GM21390 (cell line): Measurements from ENCODE around the gene POLR2L.

ENCODE experiments used
- ATAC-seq: cut with Tn5 transposase; IDR thresholded peaks from one replicate; pipeline ENCODE4 v1.9.1; 2021; ENCODE audit not compliant: unreplicated experiment

Gene POLR2L

DNA sequence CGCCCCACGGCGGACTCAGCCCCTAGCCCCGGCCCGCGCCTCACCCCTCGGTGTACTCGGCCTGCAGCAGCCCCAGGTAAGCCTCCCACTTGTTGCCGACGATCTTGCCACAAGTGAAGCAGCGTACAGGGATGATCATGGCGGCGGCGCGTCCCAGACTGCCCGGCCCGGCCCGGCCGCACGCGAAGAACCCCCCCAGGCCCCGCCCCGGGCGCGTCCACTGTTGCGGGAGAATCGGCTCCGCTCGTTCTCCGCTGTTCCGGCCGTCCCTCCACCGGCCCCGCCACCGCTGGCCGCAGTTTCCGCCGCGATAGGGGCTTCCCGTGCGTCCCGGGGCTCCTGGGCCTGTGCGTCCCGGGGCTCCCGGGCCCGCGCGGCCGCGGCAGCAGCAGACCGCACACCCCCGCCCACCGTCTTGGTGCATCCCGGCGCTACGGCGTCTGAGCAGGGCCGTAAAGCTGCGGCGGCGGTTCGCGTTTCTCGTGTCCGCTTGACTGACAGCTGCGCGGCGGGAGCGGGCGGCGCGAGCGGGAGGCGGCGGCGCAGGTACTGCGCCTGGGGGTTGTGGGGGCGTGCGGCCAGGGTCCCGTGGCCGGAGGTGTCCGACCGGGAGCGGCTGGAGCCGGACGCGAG lies at the start of gene POLR2L, which contains the start of gene TSPAN4:
Gene POLR2L, minus strand, starts transcription at position 160 of the 633 bp plus-strand sequence. Its CDS starts 21 bp downstream, at position 139.
Gene TSPAN4, plus strand, starts transcription at position 483 of the 633 bp plus-strand sequence. CDS start 7,453 bp downstream, outside the sequence.
- ATAC-seq = peak; percentile 54

DNA sequence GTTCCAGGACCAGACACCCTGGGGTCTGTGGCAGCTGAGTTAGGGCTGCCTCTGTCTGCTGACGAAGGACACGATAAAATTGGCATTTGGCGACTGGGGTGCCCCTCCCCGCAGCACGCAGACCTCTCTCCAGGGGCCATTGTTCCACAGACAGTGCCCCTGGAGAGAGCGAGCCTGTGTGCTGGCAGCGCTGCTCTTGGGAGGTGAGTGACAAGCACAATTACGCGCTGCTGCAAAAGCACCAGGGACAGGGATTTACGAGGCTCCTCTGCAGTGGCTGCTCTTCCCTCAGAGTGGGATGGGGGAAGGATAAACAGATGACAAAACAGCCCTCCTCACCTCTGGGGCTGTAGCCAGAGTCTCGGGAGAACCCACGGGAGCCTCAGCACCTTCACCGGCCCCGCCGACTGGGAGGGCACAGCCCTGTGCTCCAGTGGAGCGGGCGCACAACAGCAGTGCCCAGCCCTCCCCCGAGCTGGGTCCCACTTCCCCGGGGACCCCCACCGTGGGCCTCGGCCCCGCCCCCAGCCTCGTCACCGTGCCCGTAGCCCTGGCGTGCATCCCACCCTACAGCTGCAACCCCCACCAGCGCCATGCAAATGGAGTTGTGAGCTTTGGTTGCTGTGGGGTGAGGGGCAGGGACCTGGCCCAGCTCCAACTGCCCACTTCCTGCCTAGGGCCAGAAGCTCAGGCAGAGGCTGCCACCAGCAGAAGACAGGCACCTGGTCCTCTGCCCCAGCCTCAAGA lies 48.6 kb upstream of the POLR2L start:
- no peak for ATAC-seq

DNA sequence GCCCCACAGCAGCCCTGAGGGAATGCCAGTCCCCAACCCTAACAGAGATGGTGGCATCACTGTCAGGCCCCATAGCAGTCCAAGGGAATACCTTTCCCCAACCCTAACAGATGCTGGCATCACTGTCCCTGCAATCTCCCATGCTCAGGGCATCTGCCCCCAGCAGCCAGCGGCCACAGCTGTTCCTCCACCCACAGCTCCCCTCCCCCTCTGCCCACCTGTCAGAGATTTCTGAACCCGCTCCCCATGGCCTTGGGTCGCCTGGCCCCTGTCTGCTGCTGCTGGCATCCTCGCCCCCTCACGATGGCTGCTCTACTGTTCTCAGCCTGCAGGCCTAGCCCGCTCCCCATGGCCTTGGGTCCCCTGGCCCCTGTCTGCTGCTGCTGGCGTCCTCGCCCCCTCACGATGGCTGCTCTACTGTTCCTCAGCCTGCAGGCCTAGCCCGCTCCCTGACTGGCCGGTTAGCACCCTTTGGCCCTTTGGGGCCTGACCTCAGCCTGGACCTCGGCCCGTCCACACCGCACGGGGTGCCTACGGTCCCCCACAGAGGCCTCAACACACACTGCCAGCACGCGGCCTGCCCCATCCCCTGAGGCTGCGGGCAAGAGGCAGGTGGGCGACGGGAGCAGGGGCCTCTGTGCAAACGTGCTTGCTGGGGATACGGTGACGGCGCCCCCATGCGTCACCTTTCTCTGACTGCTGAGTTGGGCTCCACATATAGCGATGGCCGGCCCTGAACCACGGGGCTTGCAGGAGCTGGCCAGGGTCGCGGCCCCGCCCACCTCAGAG lies 47.6 kb upstream of the POLR2L start:
- ATAC-seq = no peak

DNA sequence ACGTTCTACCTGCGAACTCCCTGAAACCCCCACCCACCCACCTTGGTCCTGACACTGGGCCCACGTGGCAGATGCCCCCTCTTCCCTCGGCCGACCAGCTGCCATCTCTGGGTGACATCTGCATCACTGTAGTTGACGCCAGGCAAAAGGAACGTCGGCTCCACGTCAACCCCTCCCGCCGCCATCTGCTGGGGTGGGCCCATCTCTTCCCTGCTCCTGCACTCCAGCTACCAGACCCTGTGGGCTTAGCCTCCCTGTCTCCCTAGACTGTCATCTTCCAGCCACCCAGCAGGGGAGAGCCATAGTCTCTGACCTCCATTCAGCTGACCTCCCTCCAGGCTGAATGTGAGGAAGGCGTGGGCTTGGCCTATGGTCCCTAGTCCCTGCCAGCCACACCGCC lies 46.9 kb upstream of the POLR2L start:
- no peak for ATAC-seq

DNA sequence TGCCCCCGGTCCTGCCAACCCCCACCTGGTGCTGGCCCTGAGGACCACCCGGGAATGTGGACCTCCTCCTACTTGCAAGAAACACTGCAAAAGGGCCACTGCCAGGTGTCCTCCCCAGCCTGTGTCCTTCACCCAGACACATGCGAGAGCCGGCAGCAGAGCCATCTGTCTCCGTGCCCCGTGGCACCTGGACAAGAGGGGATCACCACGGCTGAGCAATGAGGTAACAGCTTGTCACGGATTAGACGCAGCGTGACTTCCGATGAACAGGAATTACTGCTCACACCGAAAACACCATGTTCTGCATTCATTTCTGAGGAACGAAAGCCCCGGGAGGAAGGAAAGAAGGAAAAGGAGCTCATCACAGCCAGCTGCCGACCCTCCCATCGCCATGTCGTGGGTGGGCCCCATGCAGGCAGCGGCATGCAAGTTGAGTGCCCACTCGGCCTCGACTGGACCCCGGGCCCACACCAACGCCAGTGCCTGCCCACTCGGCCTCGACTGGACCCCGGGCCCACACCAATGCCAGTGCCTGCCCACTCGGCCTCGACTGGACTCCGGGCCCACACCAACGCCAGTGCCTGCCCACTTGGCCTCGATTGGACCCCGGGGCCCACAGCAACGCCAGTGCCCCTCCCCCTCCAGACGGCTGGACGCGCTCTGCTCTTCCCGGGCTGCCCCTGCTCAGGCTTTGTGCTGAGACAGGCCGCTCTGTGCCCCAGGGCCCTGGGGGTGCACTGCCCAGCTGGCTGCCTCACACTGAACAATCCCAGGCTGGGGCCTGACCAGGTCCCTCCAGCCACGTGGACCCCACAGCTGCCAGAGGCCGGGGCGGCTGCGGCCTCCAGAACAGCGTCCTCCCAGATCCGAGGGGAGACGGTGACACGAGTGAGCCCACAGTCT lies 46.2 kb upstream of the POLR2L start:
- ATAC-seq = no peak

DNA sequence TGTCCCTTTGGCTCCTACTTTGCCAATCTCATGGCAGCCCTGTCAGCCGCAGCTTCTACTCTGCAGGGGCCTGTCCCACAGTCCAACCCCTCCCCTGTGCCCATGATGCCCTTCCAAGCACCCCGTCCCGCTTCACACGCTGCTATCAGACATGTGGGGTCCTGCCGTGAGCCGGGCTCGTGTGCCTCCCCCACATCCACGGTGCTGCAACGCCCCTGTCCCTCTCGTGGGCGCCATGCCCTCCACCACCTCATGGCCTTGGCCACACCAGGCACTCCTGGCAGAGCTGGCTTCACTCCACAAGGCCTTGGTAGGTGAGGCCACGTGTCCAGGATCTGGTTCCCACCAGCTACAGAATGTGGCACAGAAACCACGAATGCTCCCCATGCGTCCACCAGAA lies 45.3 kb upstream of the POLR2L start:
- no peak for ATAC-seq

DNA sequence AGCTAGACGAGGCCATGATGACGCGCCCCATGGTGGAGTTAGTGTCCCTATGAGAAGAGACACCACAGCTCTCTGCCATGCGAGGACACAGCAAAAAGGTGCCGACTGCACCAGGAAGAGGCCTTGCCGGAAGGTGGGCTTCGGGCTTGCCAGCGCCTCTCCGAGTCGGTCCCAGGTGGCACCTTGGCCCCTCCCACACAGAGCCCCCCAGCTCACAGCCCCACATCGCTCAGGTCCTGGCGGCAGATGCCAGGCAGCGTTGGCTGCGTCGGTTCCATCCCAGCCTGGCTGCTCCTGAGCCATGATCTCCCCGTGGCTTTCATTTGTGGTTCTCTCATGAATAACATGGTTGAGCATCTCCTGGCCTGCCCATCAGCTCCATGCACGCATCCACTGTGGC lies 44.2 kb upstream of the POLR2L start:
- ATAC-seq = no peak

DNA sequence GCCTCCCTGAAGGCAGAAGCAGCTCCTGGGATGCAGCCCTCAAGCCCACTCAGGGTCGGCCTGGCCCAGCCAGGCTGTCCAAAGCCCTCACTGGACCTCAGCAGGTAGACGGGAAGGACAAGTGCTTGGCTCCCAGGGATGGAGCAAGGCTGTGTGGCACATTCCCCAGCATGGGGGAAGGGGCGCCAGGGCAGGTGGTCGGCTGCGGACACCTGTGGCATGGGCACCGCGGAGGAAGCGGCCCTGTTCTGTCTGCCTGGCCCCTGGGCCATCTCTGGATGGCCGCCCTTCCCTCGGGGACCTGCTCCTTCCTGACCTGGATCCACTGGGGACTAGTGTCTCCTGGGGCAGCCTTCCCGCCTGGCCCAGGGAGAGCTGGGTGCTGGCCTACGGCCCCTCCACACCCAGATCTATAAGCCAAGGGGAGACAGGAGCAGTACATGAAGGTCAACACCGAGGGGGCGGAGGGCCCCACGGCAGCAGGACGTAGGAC lies 42.3 kb upstream of the POLR2L start:
- ATAC-seq = no peak

DNA sequence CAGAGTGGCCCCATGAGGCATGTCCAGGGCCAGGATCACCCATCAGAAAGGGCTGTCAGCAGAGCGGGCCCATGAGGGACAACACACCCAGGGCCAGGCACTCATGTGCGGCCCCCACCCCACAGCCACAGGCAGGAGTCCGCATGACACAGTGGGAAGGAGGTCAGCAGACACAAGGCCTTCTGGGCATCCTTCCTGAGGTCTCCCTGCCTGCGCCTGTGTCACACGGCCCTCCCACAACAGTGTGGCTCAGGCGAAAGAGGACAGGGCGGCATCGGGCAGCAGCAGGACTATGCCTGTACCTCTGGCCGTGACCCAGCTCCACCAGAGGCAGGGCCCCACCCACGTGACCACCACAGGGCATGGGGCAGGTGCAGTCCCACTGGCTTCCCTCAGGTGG lies 41.2 kb upstream of the POLR2L start:
- no peak for ATAC-seq

DNA sequence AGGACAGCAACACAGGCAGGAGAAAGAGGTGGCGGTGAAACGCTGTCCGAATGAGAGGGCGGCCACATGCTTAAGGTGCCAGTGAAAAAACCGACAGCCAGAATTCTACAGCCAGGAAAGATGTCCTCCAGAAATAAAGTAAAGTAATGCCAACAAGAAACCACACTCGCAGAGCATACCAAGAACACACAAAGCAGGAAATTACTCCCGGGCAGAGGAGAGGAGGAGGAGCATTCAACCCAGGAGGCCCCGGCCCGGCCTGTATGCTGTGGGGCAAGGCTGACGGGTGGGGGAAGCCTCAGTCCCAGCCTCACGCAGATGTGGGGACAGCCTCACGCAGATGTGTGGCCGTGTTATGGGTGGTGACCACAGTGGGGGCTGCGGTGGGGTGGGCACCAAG lies 40.3 kb upstream of the POLR2L start:
- ATAC-seq = no peak

DNA sequence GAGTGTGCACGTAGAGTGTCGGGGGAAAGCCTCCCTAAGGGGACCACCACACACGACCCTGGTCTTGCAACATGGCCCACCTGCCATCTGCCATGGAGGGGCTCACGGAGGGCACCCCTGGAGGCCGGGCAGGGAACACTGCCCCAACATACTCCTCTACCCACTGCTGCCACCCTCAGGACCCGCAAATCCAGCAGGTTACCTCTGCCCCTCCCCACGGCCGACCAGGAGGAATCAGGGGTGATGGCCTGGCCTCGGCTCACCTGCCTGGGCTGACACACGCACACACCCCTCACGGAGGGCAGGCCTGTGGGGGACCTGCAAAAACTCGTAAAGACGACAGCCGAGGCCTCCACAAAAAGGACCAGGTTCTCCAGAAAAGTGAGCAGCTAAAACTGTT lies 38.1 kb upstream of the POLR2L start:
- ATAC-seq = no peak

DNA sequence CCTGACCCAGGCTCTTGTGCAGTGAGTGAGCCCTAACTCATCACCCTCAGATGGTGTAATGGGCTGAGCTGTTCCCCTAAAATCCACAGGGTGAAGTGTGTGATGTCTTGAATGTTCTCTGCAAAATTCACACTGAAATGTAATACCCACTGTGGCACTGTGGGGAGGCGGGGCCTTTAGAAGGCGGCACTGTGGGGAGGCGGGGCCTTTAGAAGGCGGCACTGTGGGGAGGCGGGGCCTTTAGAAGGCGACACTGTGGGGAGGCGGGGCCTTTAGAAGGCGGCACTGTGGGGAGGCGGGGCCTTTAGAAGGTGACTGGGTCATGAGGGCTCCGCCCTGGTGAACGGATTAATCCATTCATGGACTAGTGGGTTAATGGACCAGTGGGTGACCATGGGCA lies 35.2 kb upstream of the POLR2L start:
- no peak for ATAC-seq

DNA sequence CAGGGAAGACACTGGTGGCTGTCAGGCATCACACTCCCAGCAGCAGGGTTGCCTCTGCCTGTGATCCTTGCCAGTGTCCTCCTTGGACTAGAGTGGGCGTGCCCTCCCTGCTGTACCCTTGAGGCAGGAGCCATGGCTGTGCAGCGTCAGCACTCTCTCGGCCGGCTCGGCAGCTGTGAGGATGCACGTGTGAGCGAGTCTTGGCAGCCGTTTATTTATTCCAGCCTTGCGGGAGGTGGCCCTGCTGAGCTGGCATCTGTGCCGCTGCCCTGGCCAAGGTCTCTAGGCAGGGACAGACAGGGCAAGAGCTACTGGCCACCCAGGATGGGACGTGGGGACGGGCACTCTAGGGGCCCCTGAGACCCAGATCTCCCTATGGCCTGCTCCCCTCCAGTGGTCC lies 34.2 kb upstream of the POLR2L start:
- no peak for ATAC-seq

DNA sequence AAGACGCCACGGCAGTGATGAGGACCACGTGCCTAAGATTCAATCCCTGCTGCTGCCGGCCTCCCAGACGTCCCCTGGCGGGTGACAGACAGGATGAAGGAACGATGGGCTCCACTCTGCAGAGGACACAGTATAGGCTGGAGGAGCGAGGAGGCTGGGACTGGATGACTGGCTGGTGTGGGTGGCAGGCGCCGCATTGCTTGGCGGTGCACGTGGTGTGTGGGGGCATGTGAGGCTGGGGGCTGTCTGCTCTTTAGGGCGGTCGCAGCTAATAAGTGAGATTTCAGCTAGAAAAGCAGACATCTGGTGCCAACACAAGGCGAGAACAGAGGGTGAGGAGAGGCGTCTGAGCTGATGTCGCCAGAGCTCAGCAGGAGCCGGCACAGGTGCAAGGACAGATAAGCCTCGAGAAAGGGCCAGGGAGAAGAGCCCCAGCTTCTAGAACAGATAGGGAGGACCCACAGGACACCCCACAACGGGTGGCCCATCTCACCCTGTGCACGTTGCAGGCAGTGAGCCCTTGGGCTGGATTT lies 33.5 kb upstream of the POLR2L start:
- no peak for ATAC-seq

DNA sequence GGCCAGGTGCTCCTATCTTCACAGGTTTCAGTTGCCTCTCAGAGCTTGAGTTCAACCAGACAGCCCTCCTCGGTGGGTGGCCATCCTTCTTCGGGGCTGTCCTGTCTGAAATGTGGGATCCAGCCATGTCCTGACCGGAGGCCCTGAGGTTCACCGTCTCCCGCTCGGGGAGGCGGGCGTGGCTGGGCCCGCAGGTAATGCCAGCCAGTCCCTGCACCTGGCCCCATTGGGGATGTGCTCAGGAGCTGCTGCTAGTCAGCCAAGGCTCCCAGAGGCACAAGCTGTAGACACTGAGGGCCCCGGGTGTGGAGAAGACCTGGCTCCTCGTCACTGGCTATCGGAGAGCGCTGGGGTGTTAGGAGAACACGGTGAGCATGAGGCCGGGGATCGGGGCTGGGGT lies 32.9 kb upstream of the POLR2L start:
- no peak for ATAC-seq

DNA sequence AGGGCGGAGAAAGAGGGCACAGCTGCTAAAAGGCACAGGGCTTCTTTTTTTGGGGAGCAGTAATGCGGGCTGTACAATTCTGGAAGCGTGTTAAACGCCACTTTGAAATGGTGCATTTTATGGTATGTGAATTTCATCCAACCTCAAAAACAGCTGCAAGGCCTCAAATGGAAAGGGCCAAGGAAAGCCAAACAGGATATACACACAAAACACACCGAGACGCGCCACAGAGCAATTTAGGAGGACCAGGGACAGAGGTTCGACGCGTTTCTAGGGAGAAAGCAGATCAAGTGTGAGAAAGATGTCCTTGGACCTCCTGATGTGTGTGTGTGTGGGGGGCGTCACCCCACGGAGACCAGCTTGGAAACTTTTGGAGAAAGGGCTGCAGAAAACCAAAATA lies 31.4 kb upstream of the POLR2L start:
- ATAC-seq = no peak

DNA sequence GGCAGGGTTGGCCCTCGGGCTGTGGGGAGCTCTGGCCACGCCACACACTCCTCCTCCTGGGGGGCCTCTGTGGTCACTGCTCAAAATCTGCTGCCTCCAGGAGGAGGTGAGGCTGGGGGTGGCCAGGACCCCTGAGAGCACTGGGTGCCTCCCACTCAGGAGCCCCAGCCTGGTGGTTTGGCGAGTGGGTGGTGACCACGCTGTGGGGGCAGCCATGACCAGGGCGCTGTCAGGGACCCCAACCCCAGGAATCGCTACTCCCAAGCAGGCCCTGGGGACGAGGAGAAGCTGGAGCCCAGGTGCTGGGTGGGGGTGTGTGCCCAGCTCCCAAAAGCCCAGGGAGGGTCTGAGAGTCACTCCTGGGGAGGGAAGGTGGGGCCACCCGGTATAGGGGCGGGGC lies 30.5 kb upstream of the POLR2L start:
- no peak for ATAC-seq

DNA sequence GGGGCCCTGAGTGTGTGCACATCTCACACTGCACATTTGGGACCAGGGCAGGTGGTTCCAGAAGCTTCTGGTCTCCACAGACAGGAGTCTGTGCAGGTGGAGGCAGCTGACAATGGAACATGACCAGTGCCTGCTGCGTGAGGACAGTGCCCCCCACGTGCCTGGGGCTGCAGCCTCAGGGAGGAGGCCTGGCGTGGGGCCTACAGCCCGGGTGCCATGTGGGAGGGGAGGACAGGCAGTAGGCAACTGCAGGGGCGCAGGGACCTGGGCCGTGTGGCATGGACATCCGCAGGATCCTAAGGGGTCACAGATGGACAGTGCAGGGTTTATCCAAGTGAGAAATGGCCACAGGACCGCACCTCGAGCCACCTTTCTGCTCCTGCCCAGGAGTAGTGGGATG lies 29.1 kb upstream of the POLR2L start:
- ATAC-seq = no peak

DNA sequence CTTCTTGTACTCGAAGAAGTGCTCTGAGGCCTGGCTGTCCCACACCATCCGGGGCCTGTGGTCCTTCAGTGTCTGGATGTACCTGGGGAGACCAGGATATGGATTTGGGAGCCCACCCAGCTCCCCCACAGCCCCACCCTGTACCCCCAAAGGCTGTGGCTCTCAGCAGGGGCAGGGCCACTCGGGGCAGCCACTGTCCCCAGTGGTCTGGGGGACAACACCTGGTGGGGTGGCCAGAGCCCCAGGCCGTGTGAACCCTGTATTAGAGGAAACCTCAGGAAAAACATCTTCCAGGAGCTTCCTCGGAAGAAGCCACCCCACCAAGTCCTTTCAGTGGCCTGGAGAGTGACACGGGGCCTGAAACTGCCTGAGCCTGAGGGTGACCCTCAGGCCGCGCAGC lies 28.1 kb upstream of the POLR2L start:
- ATAC-seq = no peak

DNA sequence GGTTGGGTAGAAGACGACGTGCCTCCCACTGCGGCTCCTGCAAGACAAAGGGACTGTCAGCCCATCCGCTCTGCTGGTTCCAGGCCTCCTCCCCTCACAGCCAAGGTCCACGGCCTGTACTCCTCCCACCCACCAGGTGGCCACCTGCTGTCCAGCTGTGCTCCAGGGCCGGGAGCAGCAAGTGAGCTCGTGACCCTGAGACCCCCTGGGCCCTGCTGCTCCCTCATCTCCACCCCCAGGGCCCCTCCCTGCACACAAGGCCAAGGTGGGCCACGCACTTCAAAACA lies 27.7 kb upstream of the POLR2L start:
- ATAC-seq = no peak
